Heart left ventricle (tissue), 16 donors: ENCODE data around the gene MAGI1. TPM values are rescaled to one million over a fixed set of nuclear protein-coding genes. Genes with fewer than 3 reads are reported as not detected.
A peak's percentile ranks its signal among the peaks of the same experiment; 100 is the strongest.

ENCODE experiments used
- ATAC-seq, 4 donors: fragments of 200-7000 bp; cut with Tn5 transposase; one replicate each; pipeline ENCODE4 v1.9.1; 2020 to 2022; ENCODE audit warnings: moderate library complexity in 4 of 4, mild to moderate bottlenecking in 3 of 4, moderate number of reproducible peaks in 1 of 4
- DNase-seq, 5 donors: peaks; one replicate each; pipeline ENCODE4 v3.0.0-alpha.2; 2020
- H3K27ac ChIP-seq, 12 donors: fragments of 200-600 bp; sonication (generic) in 4 of 12; one replicate each; pipeline versions ENCODE4 v1.5.0 to v1.8.0; 2016 to 2022; ENCODE audit warnings: mild to moderate bottlenecking in 2 of 12
- H3K27me3 ChIP-seq, 9 donors: fragments of 200-600 bp; sonication (generic) in 2 of 9; one replicate each; pipeline versions ENCODE4 v1.5.1 to v1.8.0; 2016 to 2022; ENCODE audit warnings: mild to moderate bottlenecking in 3 of 9
- H3K36me3 ChIP-seq, 9 donors: fragments of 200-600 bp; sonication (generic) in 2 of 9; one replicate each; pipeline versions ENCODE4 v1.5.0 to v1.8.0; 2018 to 2022; ENCODE audit warnings: mild to moderate bottlenecking in 2 of 9
- H3K4me1 ChIP-seq, 12 donors: fragments of 200-600 bp; sonication (generic) in 4 of 12; one replicate each; pipeline versions ENCODE4 v1.5.0 to v1.8.0; 2016 to 2022; ENCODE audit warnings: mild to moderate bottlenecking in 3 of 12
- H3K4me3 ChIP-seq, 12 donors: fragments of 200-600 bp; sonication (generic) in 4 of 12; one replicate each; pipeline versions ENCODE4 v1.5.0 to v1.8.0; 2017 to 2022; ENCODE audit warnings: mild to moderate bottlenecking in 9 of 12, moderate library complexity in 4 of 12
- H3K9me3 ChIP-seq, 12 donors: fragments of 200-600 bp; sonication (generic) in 4 of 12; one replicate each; pipeline versions ENCODE4 v1.5.0 to v1.8.0; 2016 to 2022; ENCODE audit warnings: mild to moderate bottlenecking in 1 of 12
- CTCF ChIP-seq, 12 donors: fragments of 200-600 bp; sonication (generic) in 4 of 12; IDR thresholded peaks; one replicate each; pipeline versions ENCODE4 v1.5.0 to v1.8.0; 2018 to 2022; ENCODE audit warnings: antibody characterized with exemption in 12 of 12, mild to moderate bottlenecking in 5 of 12
- POLR2A ChIP-seq, 2 donors: fragments of 450-650 bp; IDR thresholded peaks; one replicate each; pipeline ENCODE4 v1.6.1; 2017; ENCODE audit warnings: antibody characterized with exemption in 2 of 2, mild to moderate bottlenecking in 2 of 2, moderate library complexity in 2 of 2
- WGBS, 4 donors: extraction: QIAGEN DNeasy Blood & Tissue Kit in 2 of 4; methylation state at CpG; one replicate each; pipeline versions ENCODE4 v1.1.5 to v1.1.7; 2013 to 2018; 5-methylcytosine and 5-hydroxymethylcytosine counted together
- intact Hi-C, 10 donors: fragments of 100-400 bp; cut with DNase I; formaldehyde crosslinking; loops; one replicate each; pipeline versions ENCODE4 v1.11.1 to v1.14.2; 2022
- polyA plus RNA-seq, 2 donors: library from polyadenylated mRNA; stranded (reverse); fragments of 200-250 nt; gene quantifications; one replicate each; pipeline ENCODE4 v1.2.3, GENCODE V29; 2013
- total RNA-seq, 9 donors: library from RNA; depleted of rRNA in 2 of 9; stranded (reverse); fragments of >200 nt in 2 of 9; fragmentation: NEBNext Ultra II Directional in 3 of 9; extraction: Animal tissue kit (Norgen Biotek cat#: 25700) in 3 of 9; gene quantifications; one replicate each; pipeline versions ENCODE4 v1.1.0 to v1.2.4, GENCODE V29; 2016 to 2023
- donor health status: ischemic (EF 13 %, LVEDD 7.1; RV severe dilation, severe dysfunction).
- donor health status: healthy with polysubstance abuse.
- donor health status: DM: no; HTN: yes; CAD: no.
- donor health status: DM: no; HTN: no; CAD: no.
- donor health status: ischemic (EF 25% LVEDD 6.9; RV normal size, moderate dysfunction).
- donor health status: ischemic (EF 25% LVEDD 5.7; RV mildly dilated, moderate dysfunction).
- donor health status: healthy.
- donor health status: DM: yes; HTN: yes; CAD: no.
- donor health status: ischemic (EF 35%, LVEDD 5.7; RV mildly dilated, moderate dysfunction).
- donor health status: nonischemic (EF 11% LVEDD 7.7; RV severe dilation, severe dysfunction).
- donor health status: DM: yes; HTN: yes; CAD: no.
- donor health status: PGD.
- donor health status: ischemic (EF 29% LVEDD 5.4; RV normal size, mild dysfunction).
- donor health status: nonischemic (EF 23%, LVEDD 6.1; RV moderate dilation, normal function).

MAGI1 gene
- total and polyA plus RNA-seq, 11 donors, result 18.5 to 52.1 (median 31.4) TPM

DNA sequence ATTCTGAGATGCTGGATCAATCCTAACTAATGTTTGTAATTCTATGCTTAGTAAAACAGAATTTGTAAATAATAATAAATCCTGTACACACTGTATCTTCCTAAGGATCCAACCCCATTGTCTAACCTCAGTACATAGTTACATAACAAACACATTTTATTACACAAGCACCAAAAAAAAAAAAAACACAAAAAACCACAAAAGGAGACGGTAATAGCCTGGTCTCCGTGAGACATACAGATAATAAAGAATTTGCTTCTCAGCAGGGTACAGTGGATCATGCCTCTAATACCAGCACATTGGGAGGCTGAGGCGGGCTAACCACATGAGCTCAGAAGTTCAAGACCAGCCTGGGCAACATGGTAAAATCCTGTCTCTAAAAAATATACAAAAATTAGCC is 558.7 kb downstream of the MAGI1 start:
- TF ChIP-seq CTCF (IDR thresholded peaks at IDR 0.05) (no peak), POLR2A (IDR thresholded peaks at IDR 0.05) (no peak)
- Histone ChIP-seq H3K27ac (no peak overlapping the region), H3K36me3 (no peaks in the 10 kb centered on the region), H3K4me3 (no peak overlapping the region), H3K4me1 (peaks cover 10 to 50% (median 33%) of the 10 kb centered on the region in 12 donors), H3K9me3 (no peaks in the 10 kb centered on the region), H3K27me3 (no peaks in the 10 kb centered on the region)
- intact Hi-C loops, result loop anchor here in 2 of 10 donors (5.0 to 10.0 kb wide), 2 partner anchors 65 to 77 kb away; no protein-coding TSS in a partner anchor
- 85 to 90% (median 86%) methylated on average over 3 of the region's 3 CpGs for WGBS, 4 donors
- ATAC-seq (no peak), DNase-seq (no peak)

DNA sequence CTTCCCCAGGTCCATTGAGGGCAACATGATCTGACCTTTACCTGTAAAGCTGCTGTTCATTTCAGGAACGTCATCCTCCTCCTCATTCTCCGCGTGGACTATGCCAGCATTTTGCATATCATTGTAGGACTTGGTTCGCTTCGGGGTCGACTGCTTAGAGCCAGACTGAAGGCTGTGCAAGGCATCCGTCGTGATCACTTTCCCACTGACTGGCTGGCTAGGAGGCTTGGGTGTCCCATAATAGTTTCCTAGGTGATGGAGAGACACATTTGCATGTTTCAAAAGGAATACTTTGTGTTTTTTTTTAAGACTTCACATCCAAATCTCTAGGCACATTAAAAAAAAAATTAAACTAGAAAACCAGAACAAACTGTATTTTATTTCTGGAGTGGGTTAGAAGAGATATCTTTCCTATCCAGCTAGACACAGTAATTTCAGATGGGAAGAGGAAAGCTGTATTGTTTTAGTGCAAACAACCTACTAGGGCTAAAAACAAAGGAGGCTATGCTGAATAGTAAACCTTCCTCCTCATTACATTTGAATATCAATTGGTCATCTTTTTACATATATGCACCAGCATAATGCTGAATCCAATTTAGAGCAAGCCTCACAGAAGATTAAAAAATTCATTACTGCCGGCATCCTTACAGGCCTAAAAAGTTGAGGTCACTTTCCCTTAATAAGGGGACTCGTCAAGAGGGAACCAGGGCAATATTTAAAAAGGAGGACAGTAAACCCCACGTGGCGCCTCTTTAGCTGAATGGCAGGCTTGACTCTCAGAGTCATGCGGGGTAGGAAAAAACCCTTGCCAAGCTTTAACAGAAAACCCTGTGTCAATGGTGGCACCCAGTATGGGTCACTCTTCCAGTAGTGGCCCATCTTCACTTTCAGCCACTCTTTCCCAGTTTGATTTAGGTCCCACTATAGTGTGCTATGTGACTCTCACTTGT is 559.9 kb downstream of the MAGI1 start:
- no peak for DNase-seq
- peaks cover 1 to 38% (median 21%) of the 10 kb centered on the region in 12 donors for H3K4me1 ChIP-seq
- no peak overlapping the region for H3K4me3 ChIP-seq
- 81 to 84% (median 82%) methylated on average over 13 of the region's 13 CpGs for WGBS, 4 donors
- TF ChIP-seq CTCF (IDR thresholded peaks at IDR 0.05), result no peak
- TF ChIP-seq POLR2A (IDR thresholded peaks at IDR 0.05), result no peak
- no peaks in the 10 kb centered on the region for H3K36me3 ChIP-seq
- intact Hi-C loops, result no loop called here
- no peak for ATAC-seq
- peak overlapping the region in 1 of 12 donors; percentile 2 for H3K27ac ChIP-seq
- no peaks in the 10 kb centered on the region for H3K9me3 ChIP-seq
- H3K27me3 ChIP-seq, result no peaks in the 10 kb centered on the region

GRCh38 chr3:65473736-65474135 is 565.0 kb downstream of the MAGI1 start:
- Histone ChIP-seq H3K4me3 (no peak overlapping the region), H3K36me3 (no peaks in the 10 kb centered on the region), H3K27ac (no peak overlapping the region), H3K9me3 (no peaks in the 10 kb centered on the region), H3K4me1 (peaks cover 0 to 4% (median 0%) of the 10 kb centered on the region in 12 donors), H3K27me3 (no peaks in the 10 kb centered on the region)
- WGBS, 4 donors, result 67 to 74% (median 68%) methylated on average over 3 of the region's 3 CpGs
- ATAC-seq (no peak), DNase-seq (no peak)
- TF ChIP-seq CTCF (IDR thresholded peaks at IDR 0.05), result no peak
- TF ChIP-seq POLR2A (IDR thresholded peaks at IDR 0.05), result no peak
- intact Hi-C loops, result no loop called here

DNA sequence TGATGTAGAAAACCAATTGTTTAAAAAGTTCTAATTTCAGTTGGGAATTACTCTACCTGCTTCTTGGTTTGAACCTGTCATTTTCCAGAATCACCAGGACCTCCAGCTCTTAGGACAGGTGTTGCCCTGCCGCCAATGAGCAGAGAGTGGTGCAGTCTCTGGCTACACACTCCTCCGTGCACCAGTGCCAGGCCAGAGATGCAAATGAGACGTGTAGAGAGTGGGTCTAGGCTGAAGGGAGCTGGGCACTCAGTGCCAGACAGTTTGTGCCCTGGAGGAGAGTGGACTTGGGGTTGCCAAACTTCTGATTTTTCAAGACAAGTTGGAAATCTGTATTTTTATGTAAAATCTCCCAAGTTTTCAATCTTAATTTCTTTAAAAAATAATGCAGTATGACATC is 566.2 kb downstream of the MAGI1 start:
- Histone ChIP-seq H3K27me3 (no peaks in the 10 kb centered on the region), H3K4me3 (no peak overlapping the region), H3K36me3 (no peaks in the 10 kb centered on the region), H3K27ac (no peak overlapping the region), H3K4me1 (peaks cover 0 to 4% (median 0%) of the 10 kb centered on the region in 12 donors), H3K9me3 (no peaks in the 10 kb centered on the region)
- DNase-seq (no peak), ATAC-seq (peak in 1 of 4 donors; percentile 53)
- intact Hi-C loops, result no loop called here
- TF ChIP-seq CTCF (IDR thresholded peaks at IDR 0.05) (no peak), POLR2A (IDR thresholded peaks at IDR 0.05) (no peak)
- 71 to 76% (median 74%) methylated on average over 3 of the region's 3 CpGs for WGBS, 4 donors
